Measurements from ENCODE around the gene ATP11C. TPM values are rescaled to one million over a fixed set of nuclear protein-coding genes. Genes with fewer than 3 reads are reported as not detected.

The ATP11C gene
- total RNA-seq, 2 donors from 2014 or later = 19.2 to 20.0 TPM

Other genes with a start within 250 kb of the ATP11C start
- under 1 TPM; 0.23 to 0.72 TPM for gene MCF2, start 224.9 kb downstream of the ATP11C start, total RNA-seq
- not detected for gene CXorf66, start 32.5 kb upstream of the ATP11C start, total RNA-seq